Cerebellar nuclear complex (tissue), 1 donor: ENCODE measurements around the gene CELF5.
"Not testable (repeated sequence)": the region's sequence is repeated elsewhere in the genome, so short reads cannot be mapped to it uniquely, and the experiment has no call there.

Experiments used
- DNase-seq, 2 experiments: peaks; one replicate each; lab custom pipeline; 2025; lab: John Stamatoyannopoulos, UW

The CELF5 gene

GRCh38 chr19:3274245-3274941, 49.9 kb downstream of the CELF5 start:
- DNase-seq = no peak

DNA sequence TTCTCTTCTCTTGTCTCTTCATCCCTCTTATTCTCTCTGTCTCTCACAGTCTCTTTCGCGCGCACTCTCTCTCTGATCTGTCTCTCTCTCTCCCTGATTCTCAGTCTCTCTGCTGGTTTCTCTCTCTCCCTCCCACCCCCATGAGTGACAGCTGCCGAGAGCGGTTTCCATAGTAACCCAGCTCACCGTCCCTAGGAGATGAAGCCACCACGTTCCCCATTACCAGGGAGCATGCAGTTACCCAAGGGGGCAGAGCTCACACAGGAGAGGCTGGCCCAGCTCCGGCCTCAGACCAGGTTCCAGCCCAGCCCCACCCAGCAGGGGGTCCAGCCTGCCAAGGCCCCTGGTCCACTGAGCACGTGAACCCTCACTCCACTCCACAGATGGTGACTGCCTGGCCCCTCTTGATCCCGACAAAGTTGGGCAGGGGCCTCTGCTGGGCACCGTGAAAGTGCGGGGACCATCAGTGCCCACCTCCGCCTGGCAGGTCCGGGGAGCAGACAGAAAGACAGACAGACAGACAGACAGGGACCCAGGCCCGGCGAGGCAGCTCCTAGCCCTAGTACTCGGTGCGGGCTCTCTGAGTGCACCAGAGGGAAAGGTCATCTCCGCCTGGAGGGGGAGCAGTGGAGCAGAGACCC, 50.6 kb downstream of the CELF5 start:
- DNase-seq = peak in 1 of 2 experiments; percentile 9

DNA sequence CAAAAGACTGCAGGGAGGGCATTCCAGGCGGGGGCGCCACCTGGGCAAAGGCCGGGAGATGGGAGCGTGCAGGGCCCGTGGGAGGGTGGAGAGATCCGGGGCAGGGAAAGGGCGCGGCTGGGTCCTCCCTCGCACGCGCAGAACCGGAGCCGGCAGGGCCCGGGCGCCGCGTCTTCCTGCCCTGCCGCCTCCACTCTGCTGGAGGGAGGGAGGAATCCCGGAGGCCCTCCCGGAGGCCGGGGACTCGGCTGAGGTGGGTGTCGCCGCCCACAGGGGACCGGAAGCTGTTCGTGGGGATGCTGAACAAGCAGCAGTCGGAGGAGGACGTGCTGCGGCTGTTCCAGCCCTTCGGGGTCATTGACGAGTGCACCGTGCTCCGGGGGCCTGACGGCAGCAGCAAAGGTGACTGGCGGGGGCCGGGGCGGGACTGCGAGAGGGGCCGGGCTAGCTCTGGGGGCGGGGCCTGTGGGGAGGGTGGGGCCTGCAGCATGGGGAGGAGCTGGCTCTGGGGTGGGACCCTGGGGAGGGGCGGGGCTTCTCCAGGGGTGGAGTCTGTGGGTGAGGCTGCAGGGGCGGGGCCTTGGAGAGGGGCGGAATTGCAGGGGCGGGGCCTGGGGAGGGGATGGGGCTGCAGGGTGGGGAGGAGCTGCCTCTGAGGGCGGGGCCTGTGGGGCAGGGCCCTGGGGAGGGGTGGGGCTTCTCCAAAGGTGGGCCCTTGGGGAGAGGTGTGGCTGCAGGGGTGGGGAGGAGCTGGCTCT, 51.3 kb downstream of the CELF5 start:
- DNase-seq = no peak

GRCh38 chr19:3276341-3276799, 51.9 kb downstream of the CELF5 start:
- DNase-seq = no peak

GRCh38 chr19:3277649-3278048, 53.2 kb downstream of the CELF5 start:
- DNase-seq = no peak

- no peak for DNase-seq
Observed at GRCh38 chr19:3278294-3278693, 53.8 kb downstream of the CELF5 start.

DNA sequence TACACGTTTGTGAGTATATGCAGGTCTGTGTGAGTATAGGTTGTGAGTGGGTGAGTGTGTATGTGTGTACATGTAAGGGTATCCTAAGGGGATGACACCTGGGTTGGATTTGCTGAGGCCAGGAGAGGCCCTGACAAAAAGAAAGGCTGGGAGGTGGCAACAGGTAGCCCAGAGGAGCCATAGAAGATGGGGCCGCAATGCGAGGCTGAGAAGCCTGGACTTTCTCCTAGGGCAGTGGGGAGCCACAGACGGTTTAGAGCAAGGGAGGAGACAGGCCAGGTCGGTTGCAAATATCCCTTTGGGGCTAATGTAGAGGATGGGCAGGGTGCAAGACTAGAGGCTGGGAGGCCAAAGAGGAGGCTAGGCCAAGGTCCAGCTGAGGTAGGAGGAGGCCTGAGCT, 54.3 kb downstream of the CELF5 start:
- no peak for DNase-seq

GRCh38 chr19:3279306-3279705, 54.8 kb downstream of the CELF5 start:
- no peak for DNase-seq

- no peak for DNase-seq
Observed at GRCh38 chr19:3281026-3281425, 56.6 kb downstream of the CELF5 start.

GRCh38 chr19:3282155-3282554, 57.7 kb downstream of the CELF5 start:
- DNase-seq = no peak

DNA sequence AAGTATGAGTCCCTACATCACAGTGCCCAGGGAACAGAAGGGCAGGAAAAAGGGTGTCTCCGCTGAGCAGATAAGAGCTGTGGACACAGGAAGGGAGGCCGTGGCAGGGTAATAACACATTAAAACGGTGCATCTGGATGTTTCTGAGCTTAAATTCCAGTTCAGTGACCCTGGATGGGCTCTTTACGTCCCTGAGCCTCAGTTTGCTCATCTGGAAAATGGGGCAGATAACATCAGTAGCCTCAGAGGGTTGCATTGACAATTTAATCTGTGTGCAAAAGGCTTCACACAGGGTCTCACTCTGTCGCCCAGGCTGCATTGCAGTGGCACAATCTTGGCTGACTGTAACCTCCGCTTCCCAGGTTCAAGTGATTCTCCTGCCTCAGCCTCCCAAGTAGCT, 58.1 kb downstream of the CELF5 start:
- DNase-seq = no peak

GRCh38 chr19:3283246-3283751, 58.8 kb downstream of the CELF5 start:
- DNase-seq = no peak

DNA sequence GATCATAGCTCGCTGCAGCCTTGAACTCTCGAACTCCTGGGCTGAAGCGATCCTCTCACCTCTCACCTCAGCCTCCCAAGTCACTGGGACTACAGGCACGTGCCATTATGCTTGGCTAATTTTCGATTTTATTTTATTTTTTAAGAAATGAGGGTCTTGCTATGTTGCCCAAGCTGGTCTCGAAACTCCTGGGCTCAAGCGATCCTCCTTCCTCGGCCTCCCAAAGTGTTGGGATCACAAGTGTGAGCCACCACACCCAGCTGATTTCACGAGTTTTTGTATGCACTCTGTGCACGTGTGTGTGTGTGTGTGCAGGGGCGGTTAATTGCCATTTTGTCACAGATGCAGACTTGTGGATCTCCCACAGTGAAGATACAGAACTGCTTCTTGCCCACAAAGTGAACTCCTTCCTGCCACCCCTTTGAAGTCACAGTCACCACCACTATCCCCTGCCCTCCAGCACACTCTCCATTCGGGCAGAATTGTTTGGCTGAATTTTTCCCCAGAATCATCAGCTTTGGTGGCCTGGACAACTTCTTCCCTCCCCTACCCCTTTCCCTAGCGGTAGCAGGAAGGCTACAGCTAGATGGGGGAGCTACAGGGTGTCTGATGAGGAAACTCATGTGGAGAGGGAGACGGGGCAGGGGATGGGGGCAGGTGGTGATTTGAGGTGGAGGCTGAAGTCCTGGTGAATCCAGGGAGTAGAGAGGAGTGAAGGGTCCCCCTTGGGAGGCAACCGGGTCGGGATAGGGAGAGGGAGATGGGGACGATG, 59.6 kb downstream of the CELF5 start:
- no peak for DNase-seq

GRCh38 chr19:3284759-3285646, 60.5 kb downstream of the CELF5 start:
- DNase-seq = no peak

- no peak for DNase-seq
Observed at GRCh38 chr19:3285647-3286176, 61.3 kb downstream of the CELF5 start.

DNA sequence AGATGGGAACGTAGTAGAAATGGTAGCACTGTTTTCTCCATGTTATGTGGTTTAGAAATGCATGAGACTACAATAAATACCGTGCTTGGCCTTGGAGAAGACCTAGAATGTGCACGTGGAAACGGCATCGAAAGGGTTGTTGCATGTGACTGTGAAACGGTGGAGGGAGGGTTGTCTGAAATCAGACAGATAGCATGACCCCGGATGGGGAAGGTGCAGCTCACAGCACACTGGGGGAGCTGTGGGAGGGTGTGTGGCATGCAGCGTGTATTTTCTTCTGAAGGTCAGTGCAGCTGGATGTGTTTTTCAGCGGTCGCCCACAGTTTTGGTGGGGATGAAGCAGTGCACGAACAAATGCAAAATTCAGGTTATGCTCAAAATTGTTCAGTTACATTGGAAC, 63.4 kb downstream of the CELF5 start:
- DNase-seq = no peak

DNA sequence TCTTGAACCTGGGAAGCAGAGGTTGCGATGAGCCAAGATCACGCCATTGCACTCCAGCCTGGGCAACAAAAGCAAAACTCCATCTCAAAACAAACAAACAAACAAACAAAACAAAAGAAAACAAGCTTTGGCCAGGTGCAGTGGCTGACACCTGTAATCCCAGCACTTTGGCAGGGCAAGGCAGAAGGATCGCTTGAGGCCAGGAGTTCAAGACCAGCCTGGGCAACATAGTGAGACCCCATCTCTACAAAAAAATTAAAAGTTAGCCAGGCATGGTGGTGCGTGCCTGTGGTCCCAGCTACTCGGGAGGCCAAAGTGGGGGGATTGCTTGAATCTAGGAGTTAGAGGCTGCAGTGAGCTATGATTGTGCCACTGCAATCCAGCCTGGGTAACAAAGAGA, 64.0 kb downstream of the CELF5 start:
- DNase-seq = not testable (repeated sequence)

DNA sequence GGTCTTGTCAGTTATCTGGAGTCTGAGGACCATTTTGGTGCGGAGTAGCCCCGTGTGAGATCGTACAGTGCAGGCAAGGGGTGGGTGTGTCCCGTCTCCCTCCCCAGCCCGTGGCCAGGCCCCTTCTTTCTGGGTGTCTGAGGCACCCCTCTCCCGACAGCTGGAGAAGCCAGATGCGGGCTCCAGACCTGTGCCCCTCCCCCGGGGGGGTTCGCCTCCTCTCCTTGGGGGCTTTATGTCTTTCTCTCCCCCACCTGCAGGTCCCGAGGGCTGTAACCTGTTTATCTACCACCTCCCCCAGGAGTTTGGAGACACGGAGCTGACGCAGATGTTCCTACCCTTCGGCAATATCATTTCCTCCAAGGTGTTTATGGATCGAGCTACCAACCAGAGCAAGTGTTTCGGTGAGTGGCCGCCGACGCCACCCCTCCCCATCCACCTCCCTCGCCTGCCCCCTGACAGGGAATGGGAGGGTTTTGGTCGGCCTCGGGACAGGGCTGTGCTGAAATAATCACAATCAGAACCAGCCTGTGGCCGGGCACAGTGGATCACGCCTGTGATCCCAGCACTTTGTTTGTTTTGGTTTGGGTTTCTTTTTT, 65.6 kb downstream of the CELF5 start:
- DNase-seq = no peak

- DNase-seq = not testable (repeated sequence)
Observed at GRCh38 chr19:3290858-3291257, 66.4 kb downstream of the CELF5 start.

GRCh38 chr19:3291644-3292043, 67.2 kb downstream of the CELF5 start:
- no peak for DNase-seq
